ENCODE data around the gene RPS6KB2. TPM values are rescaled to one million over a fixed set of nuclear protein-coding genes. Genes with fewer than 3 reads are reported as not detected.

RPS6KB2 gene
- total RNA-seq, 1 donor from 2014 or later = 72.3 TPM

- H3K36me3 ChIP-seq = peaks cover 0 to 1% of the 10 kb centered on the region in 2 donors
- H3K27me3 ChIP-seq = no peaks in the 10 kb centered on the region
- no peak for TF ChIP-seq CTCF (IDR thresholded peaks at IDR 0.05)
- H3K27ac ChIP-seq = no peak overlapping the region
- no peaks in the 10 kb centered on the region for H3K9me3 ChIP-seq
- intact Hi-C loops (cut with DNase I) = loop anchor here (5.0 kb wide), 1 partner anchor 78 kb away; the partner anchor contains the start of gene AIP
- no peak for DNase-seq (ENCODE audit: low spot score in 2 of 2)
- H3K4me1 ChIP-seq = peaks cover 14% of the 10 kb centered on the region in 2 donors
- H3K4me3 ChIP-seq = peak overlapping the region in 1 of 2 donors; percentile 24
These were observed 23.6 kb upstream of the RPS6KB2 start for GRCh38 chr11:67404515-67405195.

GRCh38 chr11:67405196-67405567 is 23.1 kb upstream of the RPS6KB2 start:
- Histone ChIP-seq H3K27ac (no peak overlapping the region), H3K4me1 (peaks cover 9 to 13% of the 10 kb centered on the region in 2 donors), H3K36me3 (no peaks in the 10 kb centered on the region), H3K27me3 (no peaks in the 10 kb centered on the region), H3K9me3 (no peaks in the 10 kb centered on the region), H3K4me3 (no peak overlapping the region)
- no peak for DNase-seq (ENCODE audit: low spot score in 2 of 2)
- TF ChIP-seq CTCF (IDR thresholded peaks at IDR 0.05) = no peak
- intact Hi-C loops (cut with DNase I) = no loop called here

GRCh38 chr11:67405688-67406339 is 22.5 kb upstream of the RPS6KB2 start:
- Histone ChIP-seq H3K36me3 (no peaks in the 10 kb centered on the region), H3K4me3 (no peak overlapping the region), H3K27me3 (no peaks in the 10 kb centered on the region), H3K4me1 (peaks cover 5 to 6% of the 10 kb centered on the region in 2 donors), H3K9me3 (no peaks in the 10 kb centered on the region), H3K27ac (no peak overlapping the region)
- DNase-seq (ENCODE audit: low spot score in 2 of 2) = no peak
- no peak for TF ChIP-seq CTCF (IDR thresholded peaks at IDR 0.05)
- intact Hi-C loops (cut with DNase I) = no loop called here

GRCh38 chr11:67406420-67406968 is 21.8 kb upstream of the RPS6KB2 start:
- DNase-seq (ENCODE audit: low spot score in 2 of 2) = no peak
- Histone ChIP-seq H3K4me3 (no peak overlapping the region), H3K27me3 (no peaks in the 10 kb centered on the region), H3K27ac (no peak overlapping the region), H3K4me1 (peaks cover 0 to 6% of the 10 kb centered on the region in 2 donors), H3K36me3 (no peaks in the 10 kb centered on the region), H3K9me3 (no peaks in the 10 kb centered on the region)
- TF ChIP-seq CTCF (IDR thresholded peaks at IDR 0.05) = no peak
- intact Hi-C loops (cut with DNase I) = no loop called here

DNA sequence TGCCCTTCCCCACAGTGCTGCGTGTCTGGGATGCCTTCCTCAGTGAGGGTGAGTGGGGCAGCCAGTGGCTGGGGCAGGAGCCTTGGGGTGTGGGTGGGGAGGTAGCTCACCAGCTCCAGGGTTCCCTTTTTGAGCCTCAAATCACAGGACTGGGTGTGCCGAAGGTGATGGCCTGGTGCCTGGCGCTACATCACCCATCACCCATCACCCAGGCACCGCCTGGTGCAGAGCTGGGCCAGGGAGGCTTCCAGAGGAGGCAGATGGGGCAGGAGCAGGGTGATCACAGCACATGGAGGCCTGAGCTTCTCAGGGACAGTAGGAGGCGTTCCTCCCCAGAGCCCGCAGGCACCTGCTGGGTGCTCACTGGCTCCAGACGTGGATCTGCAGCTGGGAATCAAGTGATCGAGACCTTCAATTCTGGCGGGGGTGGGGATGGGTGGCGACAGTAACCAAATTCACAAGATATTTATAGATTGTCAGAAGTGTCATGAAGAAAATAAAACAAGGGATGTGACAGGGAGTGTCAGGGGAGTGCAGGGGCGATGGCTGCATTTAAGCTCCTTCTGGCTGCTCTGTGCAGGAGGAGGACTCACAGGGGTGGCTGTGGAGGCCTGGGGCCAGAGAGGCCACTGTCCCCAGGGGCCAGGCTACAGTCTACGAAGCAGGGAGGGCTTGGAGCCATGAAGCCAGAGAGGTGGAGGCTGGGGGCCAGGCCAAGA is 21.2 kb upstream of the RPS6KB2 start:
- Histone ChIP-seq H3K4me1 (peaks cover 0 to 4% of the 10 kb centered on the region in 2 donors), H3K4me3 (no peak overlapping the region), H3K27me3 (no peaks in the 10 kb centered on the region), H3K9me3 (no peaks in the 10 kb centered on the region), H3K36me3 (no peaks in the 10 kb centered on the region), H3K27ac (no peak overlapping the region)
- no peak for DNase-seq (ENCODE audit: low spot score in 2 of 2)
- TF ChIP-seq CTCF (IDR thresholded peaks at IDR 0.05) = no peak
- intact Hi-C loops (cut with DNase I) = no loop called here
